ENCODE measurements around the gene LMLN. TPM values are rescaled to one million over a fixed set of nuclear protein-coding genes. Genes with fewer than 3 reads are reported as not detected.

LMLN gene
- total and polyA plus RNA-seq, 2 donors from 2014 or later = 1.6 to 10.5 TPM

DNA sequence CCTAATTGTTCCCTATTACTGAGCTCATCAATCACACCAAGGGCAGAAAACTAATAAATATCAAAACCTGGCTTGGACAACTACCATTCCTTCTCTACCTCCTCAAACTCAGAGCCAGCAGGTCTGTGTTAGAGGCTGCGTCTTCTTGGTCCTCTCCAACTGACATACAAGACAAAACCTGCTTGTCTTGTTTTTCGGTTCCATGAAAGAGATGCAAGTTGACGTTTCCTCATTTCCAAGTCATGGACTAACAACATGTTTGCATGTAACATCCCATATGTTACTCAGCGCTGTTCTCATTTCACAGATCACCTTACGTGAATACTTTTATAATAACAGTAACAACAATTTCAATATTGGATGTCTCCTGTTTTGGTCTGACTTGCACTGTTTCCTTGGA lies 110.9 kb downstream of the LMLN start:
- no peak overlapping the region for H3K9ac ChIP-seq (ENCODE audit: low read length in 3 of 3)
- H3K9me3 ChIP-seq (ENCODE audit: control insufficient read depth in 2 of 3, insufficient read depth in 1 of 3, low read length in 3 of 3) = no peaks in the 10 kb centered on the region
- TF ChIP-seq, protein P1, sequence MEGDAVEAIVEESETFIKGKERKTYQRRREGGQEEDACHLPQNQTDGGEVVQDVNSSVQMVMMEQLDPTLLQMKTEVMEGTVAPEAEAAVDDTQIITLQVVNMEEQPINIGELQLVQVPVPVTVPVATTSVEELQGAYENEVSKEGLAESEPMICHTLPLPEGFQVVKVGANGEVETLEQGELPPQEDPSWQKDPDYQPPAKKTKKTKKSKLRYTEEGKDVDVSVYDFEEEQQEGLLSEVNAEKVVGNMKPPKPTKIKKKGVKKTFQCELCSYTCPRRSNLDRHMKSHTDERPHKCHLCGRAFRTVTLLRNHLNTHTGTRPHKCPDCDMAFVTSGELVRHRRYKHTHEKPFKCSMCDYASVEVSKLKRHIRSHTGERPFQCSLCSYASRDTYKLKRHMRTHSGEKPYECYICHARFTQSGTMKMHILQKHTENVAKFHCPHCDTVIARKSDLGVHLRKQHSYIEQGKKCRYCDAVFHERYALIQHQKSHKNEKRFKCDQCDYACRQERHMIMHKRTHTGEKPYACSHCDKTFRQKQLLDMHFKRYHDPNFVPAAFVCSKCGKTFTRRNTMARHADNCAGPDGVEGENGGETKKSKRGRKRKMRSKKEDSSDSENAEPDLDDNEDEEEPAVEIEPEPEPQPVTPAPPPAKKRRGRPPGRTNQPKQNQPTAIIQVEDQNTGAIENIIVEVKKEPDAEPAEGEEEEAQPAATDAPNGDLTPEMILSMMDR (IDR thresholded peaks at IDR 0.05; ENCODE audit: borderline replicate concordance, extremely low read depth, insufficient read depth) = no peak
- intact Hi-C loops (cut with DNase I) = no loop called here
- FAIRE-seq (no peak), DNase-seq (no peak)
- no peak overlapping the region for H3K4me3 ChIP-seq (ENCODE audit: low read length in 3 of 3)
- H3K27me3 ChIP-seq (ENCODE audit: control insufficient read depth, insufficient read depth, low read length) = peaks cover 2% of the 10 kb centered on the region
- H3K27ac ChIP-seq (ENCODE audit: low read depth in 2 of 2, low read length in 2 of 2) = no peak overlapping the region
- no peaks in the 10 kb centered on the region for H3K36me3 ChIP-seq (ENCODE audit: control insufficient read depth in 2 of 3, insufficient read depth in 3 of 3, low read length in 3 of 3)
- H3K4me1 ChIP-seq (ENCODE audit: control insufficient read depth in 2 of 3, insufficient read depth in 2 of 3, low read depth in 1 of 3, low read length in 3 of 3) = no peaks in the 10 kb centered on the region

DNA sequence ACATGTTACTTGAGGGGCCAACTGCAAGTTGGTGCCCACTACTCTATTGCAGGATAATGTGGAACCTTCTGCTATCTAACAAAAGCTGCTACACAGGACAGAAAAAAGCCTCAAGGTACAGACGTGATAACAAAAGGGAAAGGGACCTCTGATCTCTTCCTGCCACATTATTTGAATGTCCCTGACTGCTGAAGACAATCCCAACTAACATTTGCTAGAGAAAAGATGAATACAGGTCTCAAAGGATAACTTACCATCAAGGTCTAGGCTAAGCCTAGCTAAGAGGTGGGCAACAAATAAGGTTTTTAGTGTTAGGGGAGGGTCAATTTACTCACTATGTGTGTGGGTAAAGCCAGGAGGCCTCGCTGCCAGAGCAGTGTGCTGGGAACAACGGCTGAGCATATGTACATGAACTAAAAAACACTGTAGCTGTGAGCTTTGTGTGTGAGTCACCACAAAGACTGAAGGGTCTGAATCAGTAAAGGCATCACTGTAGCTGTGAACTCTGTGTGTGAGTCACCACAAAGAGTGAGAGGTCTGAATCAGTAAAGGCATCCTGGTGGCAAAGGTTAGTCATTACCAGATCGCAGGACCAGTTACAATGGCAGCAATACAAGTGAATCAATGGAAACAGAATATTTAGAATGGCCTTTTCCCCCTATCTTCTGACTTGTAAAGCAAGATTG lies 111.7 kb downstream of the LMLN start:
- peaks cover 2% of the 10 kb centered on the region for H3K27me3 ChIP-seq (ENCODE audit: control insufficient read depth, insufficient read depth, low read length)
- H3K9ac ChIP-seq (ENCODE audit: low read length in 3 of 3) = no peak overlapping the region
- intact Hi-C loops (cut with DNase I) = no loop called here
- no peak overlapping the region for H3K27ac ChIP-seq (ENCODE audit: low read depth in 2 of 2, low read length in 2 of 2)
- no peaks in the 10 kb centered on the region for H3K9me3 ChIP-seq (ENCODE audit: control insufficient read depth in 2 of 3, insufficient read depth in 1 of 3, low read length in 3 of 3)
- TF ChIP-seq, protein P1 (IDR thresholded peaks at IDR 0.05; ENCODE audit: borderline replicate concordance, extremely low read depth, insufficient read depth) = no peak
- DNase-seq (no peak), FAIRE-seq (no peak)
- no peak overlapping the region for H3K4me3 ChIP-seq (ENCODE audit: low read length in 3 of 3)
- H3K36me3 ChIP-seq (ENCODE audit: control insufficient read depth in 2 of 3, insufficient read depth in 3 of 3, low read length in 3 of 3) = no peaks in the 10 kb centered on the region
- no peaks in the 10 kb centered on the region for H3K4me1 ChIP-seq (ENCODE audit: control insufficient read depth in 2 of 3, insufficient read depth in 2 of 3, low read depth in 1 of 3, low read length in 3 of 3)

DNA sequence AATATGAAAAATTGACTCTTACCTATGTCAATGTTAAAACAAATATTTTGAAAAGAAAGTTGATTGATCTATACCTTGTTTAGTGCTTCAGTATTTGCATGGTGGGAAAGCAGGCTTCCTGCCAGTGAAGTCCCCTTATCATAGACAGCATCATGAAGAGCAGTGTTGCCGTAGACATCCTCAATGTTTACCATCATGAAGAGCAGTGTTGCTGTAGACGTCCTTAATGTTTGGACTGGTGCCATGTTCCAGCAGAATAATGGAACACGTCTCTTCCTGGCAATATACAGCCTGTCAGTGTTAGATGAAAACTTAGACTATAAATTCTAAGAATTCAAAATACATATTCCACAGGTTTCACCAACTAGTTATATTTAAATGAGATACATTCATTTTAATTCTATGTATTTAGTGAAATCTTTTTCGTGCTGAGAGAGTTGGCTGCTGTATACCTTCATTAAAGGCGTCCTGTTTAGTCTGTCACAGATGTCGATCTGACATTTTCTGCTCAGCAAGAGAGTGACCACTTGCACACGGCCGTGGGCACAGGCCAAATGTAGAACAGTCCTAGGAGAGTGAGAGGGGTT lies 116.8 kb downstream of the LMLN start:
- no peak overlapping the region for H3K9ac ChIP-seq (ENCODE audit: low read length in 3 of 3)
- H3K9me3 ChIP-seq (ENCODE audit: control insufficient read depth in 2 of 3, insufficient read depth in 1 of 3, low read length in 3 of 3) = no peaks in the 10 kb centered on the region
- DNase-seq = no peak
- TF ChIP-seq, protein P1 (IDR thresholded peaks at IDR 0.05; ENCODE audit: borderline replicate concordance, extremely low read depth, insufficient read depth) = no peak
- H3K4me3 ChIP-seq (ENCODE audit: low read length in 3 of 3) = no peak overlapping the region
- no peaks in the 10 kb centered on the region for H3K36me3 ChIP-seq (ENCODE audit: control insufficient read depth in 2 of 3, insufficient read depth in 3 of 3, low read length in 3 of 3)
- no peak for FAIRE-seq
- H3K27me3 ChIP-seq (ENCODE audit: control insufficient read depth, insufficient read depth, low read length) = peaks cover 12% of the 10 kb centered on the region
- no peak overlapping the region for H3K27ac ChIP-seq (ENCODE audit: low read depth in 2 of 2, low read length in 2 of 2)
- intact Hi-C loops (cut with DNase I) = no loop called here
- H3K4me1 ChIP-seq (ENCODE audit: control insufficient read depth in 2 of 3, insufficient read depth in 2 of 3, low read depth in 1 of 3, low read length in 3 of 3) = no peaks in the 10 kb centered on the region
